ENCODE measurements around the gene AFTPH. TPM values are rescaled to one million over a fixed set of nuclear protein-coding genes. Genes with fewer than 3 reads are reported as not detected.
"Not testable (repeated sequence)": the region's sequence is repeated elsewhere in the genome, so short reads cannot be mapped to it uniquely, and the experiment has no call there.

The AFTPH gene
- total RNA-seq, 1 experiment from 2014 or later: 13.5 TPM

DNA sequence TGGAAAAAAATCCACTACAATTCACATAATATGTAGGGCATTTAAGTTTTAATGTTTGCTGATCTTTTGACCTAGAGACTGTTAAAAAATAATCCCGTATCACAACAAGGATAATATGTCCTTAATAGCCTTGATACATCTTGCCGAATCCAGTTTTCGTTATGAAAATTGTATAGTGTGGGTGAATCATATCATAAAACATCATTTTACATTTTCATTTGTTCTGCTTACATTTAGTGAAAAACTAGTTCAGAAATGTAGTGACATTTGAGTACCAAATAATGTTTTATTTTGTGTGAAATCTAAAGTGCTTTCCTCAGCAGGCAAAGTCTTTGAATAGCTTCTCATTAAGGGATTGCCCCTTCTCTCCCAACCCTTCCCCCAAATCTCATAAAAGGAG, 1.9 kb downstream of the AFTPH start:
- Histone ChIP-seq H2BK120ac (ENCODE audit: low read depth, low read length, poor library complexity, severe bottlenecking) (no peak overlapping the region), H3T11ph (ENCODE audit: low read length) (no peak overlapping the region), H3K4me1 (ENCODE audit: insufficient read depth, low read length) (no peaks in the 10 kb centered on the region), H3K14ac (ENCODE audit: insufficient read depth, low read length) (no peak overlapping the region), H2BK15ac (ENCODE audit: low read depth, low read length) (no peak overlapping the region), H3K4me2 (ENCODE audit: insufficient read depth, insufficient read length, low read length) (no peak overlapping the region), H2AFZ (ENCODE audit: low read length) (no peak overlapping the region), H3K27me3 (ENCODE audit: insufficient read depth, low read length) (no peaks in the 10 kb centered on the region), H2BK20ac (ENCODE audit: low read depth, low read length, poor library complexity, severe bottlenecking) (no peak overlapping the region), H2AK5ac (ENCODE audit: insufficient read length, low read length) (no peak overlapping the region), H3K9ac (ENCODE audit: extremely low read depth, insufficient read length, low read length) (no peak overlapping the region), H3K27ac (ENCODE audit: insufficient read length, low read depth, low read length) (no peak overlapping the region), H4K91ac (ENCODE audit: insufficient read length, low read depth, low read length) (no peak overlapping the region), H2BK12ac (ENCODE audit: insufficient read length, low read depth, low read length) (no peak overlapping the region), H3K79me2 (ENCODE audit: insufficient read depth, low read length) (peaks cover 6% of the 10 kb centered on the region; the same call in 1 of the 2 replicates), H4K20me1 (ENCODE audit: control insufficient read depth, insufficient read depth, insufficient read length) (no peaks in the 10 kb centered on the region), H3K18ac (ENCODE audit: insufficient read length, low read depth, low read length) (no peak overlapping the region), H3K56ac (ENCODE audit: insufficient read length, low read depth, low read length) (no peak overlapping the region), H4K8ac (replicated peaks; ENCODE audit: insufficient read length, low read depth, low read length) (no peak overlapping the region), H3K23ac (ENCODE audit: insufficient read length, low read depth, low read length) (no peak overlapping the region), H2BK5ac (ENCODE audit: insufficient read length, low read length) (no peak overlapping the region), H3K9me3 (ENCODE audit: control insufficient read depth, low read depth, low read length) (no peaks in the 10 kb centered on the region), H3K23me2 (ENCODE audit: insufficient read length, low read depth, low read length, poor library complexity, severe bottlenecking) (peaks cover 17% of the 10 kb centered on the region), H3K79me1 (ENCODE audit: insufficient read depth, low read depth, low read length, poor library complexity, severe bottlenecking) (peaks cover 6% of the 10 kb centered on the region), H3K4ac (ENCODE audit: low read depth, low read length) (no peak overlapping the region), H4K5ac (ENCODE audit: insufficient read length, low read depth, low read length) (no peak overlapping the region)
- DNase-seq: no peak
- WGBS (ENCODE audit: extremely low coverage, insufficient read length, low lambda C conversion rate): no CpG with 5 or more reads among the region's 3 CpGs
- no peak for TF ChIP-seq CTCF (conservative IDR thresholded peaks at IDR 0.05)
- H3K27me3 Mint-ChIP-seq (ENCODE audit: low read depth): no peaks in the 10 kb centered on the region
- H3K4me1 Mint-ChIP-seq: peaks cover 20 to 21% of the 10 kb centered on the region in 2 experiments
- no peak overlapping the region for H3K27ac Mint-ChIP-seq
- H3K36me3 Mint-ChIP-seq (ENCODE audit: insufficient read depth in 1 of 3, low read depth in 3 of 3): no peaks in the 10 kb centered on the region
- H3K4me3 Mint-ChIP-seq: peak overlapping the region; percentile 95 to 100; a peak in 4 of 5 replicates
- no peaks in the 10 kb centered on the region for H3K9me3 Mint-ChIP-seq

DNA sequence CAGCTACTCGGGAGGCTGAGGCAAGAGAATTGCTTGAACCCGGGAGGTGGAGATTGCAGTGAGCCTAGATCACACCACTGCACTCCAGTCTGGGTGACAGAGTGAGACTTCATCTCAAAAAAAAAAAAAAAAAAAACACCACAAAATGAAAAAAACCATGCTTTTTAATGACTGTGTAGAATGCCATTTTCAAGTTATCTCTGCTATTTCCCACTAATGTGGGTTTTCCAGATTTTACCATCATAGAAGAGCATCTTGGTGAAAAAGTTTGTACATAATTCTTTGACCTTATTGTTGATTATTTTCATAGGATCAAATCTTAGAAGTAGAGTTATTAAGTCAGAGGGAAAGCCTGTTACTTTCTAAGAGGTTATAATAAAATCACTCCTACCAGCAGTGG, 6.8 kb downstream of the AFTPH start:
- not testable (repeated sequence) for H2AFZ ChIP-seq (ENCODE audit: low read length); H3K27ac Mint-ChIP-seq; H3K4me1 ChIP-seq (ENCODE audit: insufficient read depth, low read length); H3K23ac ChIP-seq (ENCODE audit: insufficient read length, low read depth, low read length); H3K27ac ChIP-seq (ENCODE audit: insufficient read length, low read depth, low read length); H4K20me1 ChIP-seq (ENCODE audit: control insufficient read depth, insufficient read depth, insufficient read length); H3K36me3 Mint-ChIP-seq (ENCODE audit: insufficient read depth in 1 of 3, low read depth in 3 of 3); H2BK12ac ChIP-seq (ENCODE audit: insufficient read length, low read depth, low read length); H3K9me3 ChIP-seq (ENCODE audit: control insufficient read depth, low read depth, low read length); H4K91ac ChIP-seq (ENCODE audit: insufficient read length, low read depth, low read length); H3K56ac ChIP-seq (ENCODE audit: insufficient read length, low read depth, low read length); H2BK20ac ChIP-seq (ENCODE audit: low read depth, low read length, poor library complexity, severe bottlenecking); H4K8ac ChIP-seq (replicated peaks; ENCODE audit: insufficient read length, low read depth, low read length); H2BK15ac ChIP-seq (ENCODE audit: low read depth, low read length); H2AK5ac ChIP-seq (ENCODE audit: insufficient read length, low read length); H3K27me3 Mint-ChIP-seq (ENCODE audit: low read depth); DNase-seq; H3K9me3 Mint-ChIP-seq; H2BK5ac ChIP-seq (ENCODE audit: insufficient read length, low read length); H3K79me2 ChIP-seq (ENCODE audit: insufficient read depth, low read length); H3K4ac ChIP-seq (ENCODE audit: low read depth, low read length); H3T11ph ChIP-seq (ENCODE audit: low read length); H3K18ac ChIP-seq (ENCODE audit: insufficient read length, low read depth, low read length); H3K4me1 Mint-ChIP-seq; H3K14ac ChIP-seq (ENCODE audit: insufficient read depth, low read length); H4K5ac ChIP-seq (ENCODE audit: insufficient read length, low read depth, low read length); H3K27me3 ChIP-seq (ENCODE audit: insufficient read depth, low read length); H3K79me1 ChIP-seq (ENCODE audit: insufficient read depth, low read depth, low read length, poor library complexity, severe bottlenecking); H3K23me2 ChIP-seq (ENCODE audit: insufficient read length, low read depth, low read length, poor library complexity, severe bottlenecking); H3K4me3 Mint-ChIP-seq; H3K9ac ChIP-seq (ENCODE audit: extremely low read depth, insufficient read length, low read length); H2BK120ac ChIP-seq (ENCODE audit: low read depth, low read length, poor library complexity, severe bottlenecking); H3K4me2 ChIP-seq (ENCODE audit: insufficient read depth, insufficient read length, low read length)
- WGBS (ENCODE audit: extremely low coverage, insufficient read length, low lambda C conversion rate): no CpG with 5 or more reads among the region's 2 CpGs

Measured in H9 (cell line).